Stimulated activated CD8-positive, alpha-beta memory T cell treated with anti-CD3 and anti-CD28 coated beads, Interleukin-4, amount 100 ng/mL, for 48 hours (primary cell): Measurements from ENCODE around the gene CDX2.

Source experiments
- DNase-seq: peaks from one replicate; pipeline ENCODE4 v3.0.0-alpha.2; 2020

CDX2 gene

GRCh38 chr13:27928353-27928804 lies 40.7 kb downstream of the CDX2 start:
- DNase-seq, result no peak

GRCh38 chr13:27927444-27928352 lies 41.4 kb downstream of the CDX2 start:
- DNase-seq, result no peak

GRCh38 chr13:27926644-27927434 lies 42.3 kb downstream of the CDX2 start:
- DNase-seq, result peak; percentile 30

GRCh38 chr13:27925220-27925991 lies 43.7 kb downstream of the CDX2 start:
- no peak for DNase-seq

- DNase-seq, result no peak
These were observed 44.5 kb downstream of the CDX2 start for GRCh38 chr13:27924529-27925141.

GRCh38 chr13:27923794-27924528 lies 45.2 kb downstream of the CDX2 start:
- DNase-seq, result peak; percentile 41

GRCh38 chr13:27922883-27923612 lies 46.1 kb downstream of the CDX2 start:
- no peak for DNase-seq

GRCh38 chr13:27921961-27922882 lies 46.9 kb downstream of the CDX2 start:
- DNase-seq, result peak; percentile 24

- DNase-seq, result peak; percentile 50
These were observed 47.6 kb downstream of the CDX2 start for GRCh38 chr13:27921421-27921960.

- peak; percentile 27 for DNase-seq
These were observed 48.3 kb downstream of the CDX2 start for GRCh38 chr13:27920677-27921420.

- DNase-seq, result peak; percentile 60
These were observed 49.0 kb downstream of the CDX2 start, which contains the start of gene PDX1 for GRCh38 chr13:27919934-27920676. PDX1 (plus strand) TSS chr13:27920000; CDS start chr13:27920139, 139 bp downstream.

GRCh38 chr13:27919659-27919933 lies 49.5 kb downstream of the CDX2 start:
- no peak for DNase-seq

GRCh38 chr13:27918918-27919658 lies 50.0 kb downstream of the CDX2 start:
- no peak for DNase-seq

- DNase-seq, result peak; percentile 25
These were observed 50.8 kb downstream of the CDX2 start for GRCh38 chr13:27918041-27918917.

GRCh38 chr13:27917121-27917947 lies 51.8 kb downstream of the CDX2 start:
- DNase-seq, result no peak
